ENCODE data around the gene PRKAG2.

- TF ChIP-seq POLR2A (IDR thresholded peaks at IDR 0.05) (no peak), CTCF (IDR thresholded peaks at IDR 0.05) (no peak)
Observed at GRCh38 chr7:151603951-151604350, 273.0 kb downstream of the PRKAG2 start.

Data from lower leg skin (tissue), 3 donors.